Activated gamma-delta T cell (primary cell): ENCODE results near the gene TFPI.

Experiments used
- DNase-seq: peaks from one replicate; lab custom pipeline; 2025; lab: John Stamatoyannopoulos, UW

Gene TFPI

DNA sequence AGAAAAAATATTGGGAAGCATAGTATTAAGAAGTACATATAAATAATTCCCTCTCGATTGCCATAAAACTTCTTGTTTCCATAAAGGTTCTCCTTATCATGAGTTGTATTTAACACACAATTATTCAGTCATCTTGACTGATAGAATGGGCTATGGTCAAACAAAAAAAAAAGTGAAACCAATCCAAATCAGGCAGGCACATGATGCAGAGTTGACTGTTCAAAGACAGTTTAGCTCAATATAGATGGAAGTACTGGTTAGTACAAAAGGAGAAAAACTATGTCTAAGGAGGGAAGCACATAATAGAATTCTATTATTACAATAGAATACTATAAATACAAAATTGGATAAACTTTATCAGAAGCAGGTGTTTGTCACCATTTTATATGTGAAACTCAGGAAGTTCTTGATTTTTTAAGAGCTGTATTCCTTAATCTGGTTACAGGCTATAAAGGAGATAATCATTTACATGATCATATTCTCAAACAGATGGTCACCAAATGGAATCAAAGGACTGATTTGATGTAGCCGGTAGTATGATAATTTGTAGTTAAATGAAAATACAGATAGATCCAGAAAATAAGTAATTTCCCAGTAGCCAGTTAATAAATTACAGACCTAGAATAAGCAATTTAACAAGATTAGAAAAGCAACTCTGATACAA lies 88.0 kb downstream of the TFPI start:
- DNase-seq, result no peak

DNA sequence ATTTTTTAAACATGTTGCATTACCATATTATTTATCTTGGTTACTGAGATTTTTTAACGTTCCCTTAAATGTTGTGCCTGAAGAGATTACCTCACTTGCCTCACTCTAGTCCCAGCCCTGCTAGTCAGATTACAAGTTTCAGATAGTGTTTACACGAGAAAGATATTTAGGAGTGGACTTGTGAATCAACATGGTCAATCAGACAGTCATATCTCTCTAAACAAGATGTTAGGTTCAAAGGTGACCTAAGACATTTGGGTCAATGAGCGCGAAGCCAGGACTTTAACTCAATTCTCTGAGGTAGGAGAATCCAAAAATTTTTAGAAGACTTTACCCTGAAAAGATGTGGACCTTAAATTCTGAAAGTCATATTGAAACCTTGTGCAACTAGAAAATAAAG lies 91.4 kb downstream of the TFPI start:
- DNase-seq, result no peak

DNA sequence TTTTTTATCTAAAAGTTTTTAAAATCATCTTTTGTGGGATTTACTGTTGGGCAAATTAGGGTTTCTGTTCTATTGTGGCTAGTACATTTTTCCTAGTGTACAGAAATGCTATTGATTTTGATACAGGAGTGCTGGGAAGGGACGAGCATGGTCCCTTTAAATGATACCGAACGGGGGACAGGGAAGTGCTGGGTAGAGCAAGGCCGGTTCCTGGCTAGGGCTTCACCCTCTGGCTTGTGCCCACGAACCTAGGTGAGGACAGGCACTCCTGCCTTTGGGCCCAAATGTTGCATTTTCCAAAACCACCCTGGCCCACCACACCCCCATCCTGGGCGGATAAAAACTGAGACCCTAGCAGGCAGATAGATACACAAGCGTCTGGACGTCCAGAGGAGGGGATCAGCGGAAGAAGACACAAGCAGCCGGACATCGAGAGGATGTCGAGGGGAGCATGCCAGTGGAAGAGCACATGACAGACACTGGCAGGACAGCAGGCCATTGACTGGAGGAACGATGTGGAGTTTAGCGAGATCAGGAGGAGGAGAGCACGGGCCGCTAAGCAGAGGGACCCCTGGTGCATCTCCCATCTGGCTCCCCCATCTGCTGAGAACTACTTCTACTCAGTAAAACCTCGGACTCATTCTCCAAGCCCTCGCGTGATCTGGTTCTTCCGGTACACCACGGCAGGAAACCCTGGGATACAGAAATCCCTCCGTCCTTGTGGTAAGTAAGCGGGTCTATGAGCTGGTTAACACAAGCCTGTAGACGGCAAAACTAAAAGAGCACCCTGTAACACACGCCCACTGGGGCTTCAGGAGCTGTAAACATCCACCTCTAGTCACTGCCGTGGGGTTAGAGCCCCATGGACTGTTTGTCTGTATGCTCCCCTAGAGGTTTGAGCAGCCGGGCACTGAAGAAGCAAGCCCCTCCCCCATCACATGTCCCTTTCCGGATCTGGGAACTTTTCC lies 92.7 kb downstream of the TFPI start:
- DNase-seq, result no peak

DNA sequence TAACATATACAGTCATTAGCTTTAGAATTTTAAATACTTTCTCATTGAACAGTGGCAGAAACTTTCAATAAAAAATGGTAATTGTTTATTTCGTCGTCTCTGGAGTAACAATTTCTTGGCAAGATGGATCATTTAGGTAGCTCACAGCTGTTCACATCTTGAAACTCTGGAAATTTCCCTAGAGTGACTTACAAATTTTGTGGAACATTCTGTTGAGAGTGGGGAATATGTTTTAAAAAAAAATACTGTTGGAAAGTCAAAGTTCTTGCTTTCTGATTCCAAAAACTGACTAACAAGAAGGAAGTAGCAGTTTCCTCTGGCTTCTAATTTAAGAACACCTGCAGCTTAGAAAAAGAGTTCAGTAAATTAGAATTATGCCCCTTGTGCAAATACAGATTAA lies 95.0 kb downstream of the TFPI start:
- no peak for DNase-seq

DNA sequence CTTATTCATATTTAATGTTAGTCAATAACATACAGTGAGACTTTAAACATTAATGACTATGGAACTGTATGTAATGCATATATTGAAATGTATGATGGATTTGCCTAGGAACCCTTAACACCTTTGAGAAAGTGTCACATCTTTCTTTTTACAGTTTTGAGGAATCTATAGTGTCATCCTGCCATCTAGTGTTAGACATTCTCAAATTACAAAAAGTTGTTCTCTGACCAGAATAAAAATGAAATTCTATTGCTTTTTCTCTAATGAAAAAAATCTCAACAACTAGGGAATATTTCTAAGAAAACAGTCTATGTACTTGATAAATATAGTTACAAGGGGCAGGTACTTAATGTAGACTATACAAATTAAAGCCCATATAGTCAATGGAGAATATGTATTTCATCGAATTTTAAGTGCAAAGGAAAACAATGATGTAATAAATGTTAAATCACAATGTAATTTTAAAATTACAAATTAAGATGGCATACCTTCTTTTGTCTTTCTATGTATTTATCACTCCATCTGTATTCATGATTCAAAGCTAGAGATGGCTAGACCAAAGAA lies 101.1 kb downstream of the TFPI start:
- no peak for DNase-seq

DNA sequence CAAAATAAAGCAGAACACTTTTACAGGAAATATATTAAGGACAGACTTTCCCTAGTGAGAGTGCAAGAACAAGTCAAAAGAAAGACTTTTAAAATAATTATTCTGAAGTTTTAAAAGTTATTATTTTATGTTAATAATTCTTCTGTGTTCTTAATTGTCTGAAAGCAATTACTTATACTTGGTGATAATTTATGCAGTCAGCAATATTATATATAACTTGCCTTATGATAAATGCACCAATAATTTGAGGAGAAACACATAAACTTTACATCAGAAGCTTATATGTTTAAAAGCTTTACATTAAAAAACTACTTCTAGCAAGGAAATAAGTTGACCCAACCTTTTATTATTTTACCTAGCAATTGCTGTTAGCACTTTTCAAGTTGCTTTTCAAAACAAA lies 102.7 kb downstream of the TFPI start:
- DNase-seq, result no peak

DNA sequence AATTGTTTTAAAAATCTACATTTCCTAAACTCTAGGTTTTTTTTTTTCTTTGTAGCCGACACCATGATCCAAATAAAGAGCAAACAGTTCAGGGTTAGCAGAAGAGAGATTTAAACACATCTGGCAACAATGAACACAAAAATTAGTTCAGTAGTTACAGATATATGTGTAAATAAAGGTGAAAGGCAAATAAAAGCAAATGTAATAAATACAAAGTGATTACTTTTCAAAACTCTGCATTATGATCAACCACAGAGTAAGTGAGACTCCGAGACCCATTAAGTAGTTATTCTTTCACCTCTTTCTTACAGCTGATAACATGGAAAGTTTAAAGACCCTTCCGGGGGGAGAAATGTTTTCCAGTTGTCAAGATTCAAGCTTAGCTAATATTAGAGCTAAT lies 106.9 kb downstream of the TFPI start:
- no peak for DNase-seq

DNA sequence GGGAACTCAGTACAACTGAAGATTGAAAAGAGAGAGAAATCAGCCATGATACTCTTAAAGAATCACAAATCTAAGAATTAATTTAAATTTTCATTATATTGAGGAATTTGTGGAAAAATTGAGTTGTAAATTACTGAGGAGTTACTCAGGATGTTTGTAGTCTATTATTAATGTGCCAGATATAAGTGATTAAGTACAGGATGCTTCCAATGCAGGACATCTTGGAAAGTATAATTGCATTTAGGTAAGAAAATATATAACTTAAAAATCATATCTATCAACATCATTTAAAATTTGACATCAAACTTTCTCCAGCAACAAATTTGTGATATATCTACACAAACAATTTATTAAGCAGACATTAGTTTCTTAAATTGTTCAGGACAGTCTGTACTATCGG lies 107.5 kb downstream of the TFPI start:
- DNase-seq, result no peak

DNA sequence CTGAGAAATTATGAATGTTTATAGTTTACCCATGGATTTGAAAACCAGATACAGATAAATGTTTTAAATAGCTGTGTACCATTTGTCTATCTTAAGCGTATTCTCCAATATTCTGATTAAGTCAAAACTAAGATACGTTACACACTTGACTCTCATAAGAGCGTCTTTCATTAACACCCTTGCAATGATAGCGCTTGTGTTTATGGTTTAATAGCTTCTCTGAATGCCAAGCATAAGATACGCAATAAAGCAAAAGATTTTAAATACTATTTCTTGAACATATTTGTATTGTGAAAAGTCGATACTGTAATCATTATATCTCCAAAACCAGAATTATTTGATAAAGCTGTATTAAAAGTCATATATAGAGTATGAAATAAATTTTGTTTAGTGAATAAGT lies 109.2 kb downstream of the TFPI start:
- no peak for DNase-seq

DNA sequence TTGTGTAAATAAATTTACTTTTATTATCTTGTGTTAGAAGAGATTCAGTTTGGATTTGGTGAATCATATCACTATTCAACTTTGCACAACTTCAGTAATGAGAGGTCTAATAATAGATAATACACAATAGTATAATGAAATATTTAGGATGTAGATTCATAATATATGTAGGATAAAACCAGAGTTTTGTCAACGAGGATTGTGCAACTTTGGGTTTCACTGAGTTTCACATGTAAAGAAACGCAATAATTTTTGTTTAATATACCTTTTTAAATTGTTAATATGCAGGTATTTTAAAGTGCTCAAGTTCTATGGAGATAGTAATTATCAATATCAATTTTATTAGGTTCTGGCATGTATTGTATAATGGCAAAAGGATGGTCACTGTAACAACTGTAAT lies 111.5 kb downstream of the TFPI start:
- no peak for DNase-seq

DNA sequence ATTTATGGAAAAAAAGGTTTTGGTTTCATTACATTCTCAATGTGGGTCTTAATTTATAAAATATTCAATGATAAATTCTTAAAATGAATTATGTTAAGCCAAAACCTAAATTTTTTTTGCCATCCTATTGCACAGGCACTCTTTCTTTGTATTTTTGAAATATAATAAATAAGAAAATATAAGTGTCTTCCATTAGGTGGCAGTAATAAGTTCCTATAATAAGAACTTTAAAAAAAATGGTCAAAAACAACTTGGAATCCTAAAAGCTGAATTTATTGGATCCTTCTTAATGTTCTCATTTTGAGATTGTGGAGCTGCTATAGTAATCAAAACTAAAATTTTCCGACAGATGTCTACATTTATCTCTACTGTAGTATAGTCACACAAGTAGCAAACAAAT lies 111.9 kb downstream of the TFPI start:
- no peak for DNase-seq

DNA sequence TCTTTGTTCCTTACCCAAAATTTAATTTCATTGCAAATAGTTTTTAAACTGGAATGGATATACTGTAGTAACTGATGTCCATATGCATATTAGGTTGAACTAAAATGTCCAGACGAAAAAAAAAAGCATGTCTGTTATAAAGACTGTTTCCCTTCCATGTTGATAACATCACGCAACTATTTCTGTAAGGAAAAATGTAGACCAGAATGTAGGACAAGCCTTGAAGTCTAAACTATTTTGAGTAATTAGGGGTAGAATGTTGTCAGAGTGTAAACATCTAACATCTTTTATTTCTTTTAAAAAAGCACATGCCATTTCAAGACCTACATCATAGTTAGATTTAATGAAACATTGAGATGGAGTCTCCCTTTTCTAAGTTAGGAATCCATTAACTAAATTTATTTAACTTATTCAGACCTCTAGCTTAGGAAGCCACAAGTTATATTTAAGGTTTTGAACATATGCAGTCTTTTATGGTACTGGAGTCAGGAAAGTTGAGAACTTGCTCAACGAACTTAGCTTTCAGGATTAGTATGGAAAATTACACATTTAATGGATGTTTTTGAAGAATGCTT lies 114.0 kb downstream of the TFPI start:
- DNase-seq, result no peak

DNA sequence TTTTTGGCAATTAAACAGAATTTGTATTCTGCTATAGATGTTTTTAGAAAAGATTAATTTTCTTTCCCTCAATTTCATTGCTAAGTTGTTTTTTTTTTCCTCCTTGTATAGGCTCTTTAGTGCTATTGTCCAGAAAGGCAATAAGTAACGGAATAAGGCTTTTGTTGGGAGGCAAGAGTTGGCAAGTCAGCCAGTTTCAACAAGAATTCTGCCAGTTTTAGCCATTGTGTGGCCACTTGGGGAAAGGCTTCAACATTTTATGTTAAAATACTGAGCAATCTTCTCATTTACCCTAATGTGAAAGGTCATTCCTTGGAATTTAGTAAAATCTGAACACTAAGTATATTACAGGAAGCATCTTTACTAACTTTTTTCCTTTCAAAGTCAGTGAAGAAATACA lies 115.8 kb downstream of the TFPI start:
- DNase-seq, result no peak

DNA sequence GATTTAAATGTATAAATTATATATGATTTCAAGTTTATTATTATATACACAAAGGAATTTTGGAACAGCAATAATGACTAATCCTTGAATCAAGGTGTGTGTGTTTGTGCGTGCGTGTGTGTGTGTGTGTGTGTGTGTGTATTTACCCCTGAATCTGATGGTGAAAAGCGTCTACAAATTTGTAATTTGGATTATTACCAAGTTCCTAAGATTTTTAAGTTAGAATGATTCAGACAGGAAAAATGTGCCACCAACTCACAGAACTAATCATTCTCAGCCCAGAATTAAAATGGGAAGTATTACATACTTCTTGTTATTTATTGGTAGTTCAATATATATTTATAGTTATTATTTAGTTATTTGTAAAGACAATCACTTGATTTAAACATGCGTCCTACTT lies 118.5 kb downstream of the TFPI start:
- DNase-seq, result no peak

DNA sequence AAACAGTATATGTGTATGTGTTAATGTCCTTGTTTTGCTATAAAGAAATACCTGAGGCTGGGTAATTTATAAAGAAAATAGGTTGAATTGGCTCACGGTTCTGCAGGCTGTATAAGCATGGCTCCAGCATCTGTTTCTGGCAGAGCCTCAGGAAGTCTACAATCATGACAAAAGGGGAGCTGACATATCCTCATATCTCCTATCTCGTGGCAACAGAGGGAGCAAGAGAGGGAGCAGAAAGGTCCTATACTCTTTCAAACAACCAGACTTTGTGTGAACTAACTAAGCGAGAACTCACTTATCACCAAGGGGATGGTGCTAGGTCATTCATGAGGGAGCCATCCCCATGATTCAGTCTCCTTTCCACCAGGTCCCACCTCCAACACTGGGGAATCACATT lies 119.2 kb downstream of the TFPI start:
- DNase-seq, result no peak

DNA sequence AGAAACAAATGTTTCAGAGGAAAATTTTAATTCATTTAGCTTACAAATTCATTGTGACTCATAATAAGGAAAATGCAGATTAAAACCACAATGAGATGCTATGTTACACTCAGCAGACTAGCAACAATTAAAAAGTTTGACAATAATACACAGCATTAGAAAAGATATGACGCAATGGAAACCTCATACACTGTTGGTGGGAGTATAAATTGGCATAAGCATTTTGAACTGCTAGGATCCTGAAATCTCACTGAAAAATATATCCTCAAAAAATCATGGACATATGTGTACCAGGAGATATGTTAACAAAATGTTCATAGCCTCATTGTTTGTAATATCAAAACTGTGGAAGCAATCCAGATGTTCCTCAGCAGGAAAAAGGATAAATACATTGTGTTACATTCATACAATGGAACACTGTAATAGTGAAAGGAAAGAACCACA lies 119.9 kb downstream of the TFPI start:
- DNase-seq, result no peak

DNA sequence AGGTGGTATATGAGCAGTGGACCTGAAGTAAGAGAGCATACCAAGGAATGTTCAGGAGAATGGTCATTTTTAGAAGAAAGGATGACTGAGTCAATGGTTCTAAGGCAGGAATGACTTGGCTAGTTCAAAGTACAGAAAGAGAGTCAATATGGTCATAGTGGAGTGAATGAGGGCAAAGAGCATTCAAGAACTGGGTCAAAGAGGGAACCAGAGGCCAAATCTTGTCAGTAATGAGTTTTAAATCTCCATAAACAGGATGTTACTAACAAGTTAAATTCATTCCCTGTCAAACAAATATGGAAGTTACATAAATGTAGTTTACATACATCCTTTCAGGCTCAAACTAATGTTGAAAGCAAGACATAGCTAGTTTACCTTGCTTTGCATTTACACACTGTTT lies 122.3 kb downstream of the TFPI start:
- DNase-seq, result no peak

DNA sequence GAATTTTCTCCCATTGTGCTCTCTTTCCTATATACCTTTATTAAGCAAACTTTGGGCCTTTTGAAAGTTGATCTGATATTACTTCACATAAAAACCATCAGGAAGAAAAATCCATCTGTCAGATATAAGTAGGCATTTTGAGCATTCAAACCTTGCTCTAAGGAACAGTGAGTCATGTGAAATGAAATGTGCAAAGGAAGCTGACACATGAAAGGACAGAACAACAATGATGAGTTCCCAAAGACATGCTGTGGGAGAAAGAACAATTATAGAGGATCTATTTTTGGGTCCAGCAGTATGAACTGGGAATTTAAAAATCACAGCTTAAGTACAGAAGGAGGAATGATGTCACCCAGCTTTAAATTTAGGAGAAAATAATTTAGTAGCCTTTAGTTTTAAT lies 124.2 kb downstream of the TFPI start:
- no peak for DNase-seq

DNA sequence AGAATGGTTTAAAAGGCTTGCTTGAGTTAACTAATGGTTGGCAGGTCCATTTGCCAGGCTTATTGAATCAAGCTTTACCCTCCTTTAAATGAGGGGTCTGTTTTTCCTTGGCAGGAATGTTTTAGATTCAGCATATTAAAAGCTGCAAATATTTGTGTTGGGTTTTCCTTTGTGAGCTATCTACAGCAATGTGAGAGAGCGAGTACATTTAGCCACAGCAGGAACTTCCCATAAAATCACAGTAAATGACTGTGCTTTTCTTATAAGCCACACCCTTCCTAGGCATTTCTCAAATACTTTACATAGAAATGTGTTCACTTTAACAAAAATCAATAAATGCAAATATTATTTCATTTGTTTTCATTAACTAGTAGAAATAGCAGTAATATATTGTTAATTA lies 130.1 kb downstream of the TFPI start:
- DNase-seq, result no peak

DNA sequence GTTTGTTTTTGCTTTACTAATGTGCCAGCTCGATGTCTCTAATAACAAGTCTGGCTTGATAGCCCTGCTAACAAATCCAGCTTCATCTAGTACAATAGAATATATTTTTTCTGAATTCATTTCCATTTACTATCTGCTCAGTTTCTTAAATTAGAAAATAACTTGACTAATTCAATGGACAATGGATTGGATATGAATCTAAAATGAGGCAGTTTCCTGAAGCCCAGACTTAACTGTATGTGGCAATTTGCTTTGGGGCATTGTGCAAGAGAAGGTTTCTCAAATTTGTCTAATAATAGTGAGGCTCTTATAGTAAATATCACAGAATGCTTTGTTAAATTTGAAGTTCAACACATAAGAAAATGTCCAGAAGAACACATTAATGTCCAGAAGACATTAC lies 132.0 kb downstream of the TFPI start:
- no peak for DNase-seq

DNA sequence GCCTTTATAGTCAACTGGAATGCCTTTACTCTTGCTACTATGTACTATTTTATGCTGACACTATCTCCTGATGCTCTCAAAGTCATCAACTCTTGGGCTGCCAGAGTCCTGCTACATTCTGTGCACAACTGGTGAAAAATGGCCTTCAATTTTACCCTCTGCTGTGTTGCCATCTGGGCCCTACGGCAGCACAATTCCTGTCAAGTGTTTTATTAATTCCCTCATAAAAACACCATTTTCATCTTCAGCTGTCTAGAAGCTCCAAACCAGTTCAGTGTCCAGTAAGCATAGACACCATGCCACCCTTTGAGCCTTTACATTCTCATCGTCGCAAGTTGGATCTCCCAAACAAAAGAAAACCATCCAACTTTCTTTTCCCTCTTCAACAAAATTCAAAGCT lies 132.7 kb downstream of the TFPI start:
- no peak for DNase-seq

DNA sequence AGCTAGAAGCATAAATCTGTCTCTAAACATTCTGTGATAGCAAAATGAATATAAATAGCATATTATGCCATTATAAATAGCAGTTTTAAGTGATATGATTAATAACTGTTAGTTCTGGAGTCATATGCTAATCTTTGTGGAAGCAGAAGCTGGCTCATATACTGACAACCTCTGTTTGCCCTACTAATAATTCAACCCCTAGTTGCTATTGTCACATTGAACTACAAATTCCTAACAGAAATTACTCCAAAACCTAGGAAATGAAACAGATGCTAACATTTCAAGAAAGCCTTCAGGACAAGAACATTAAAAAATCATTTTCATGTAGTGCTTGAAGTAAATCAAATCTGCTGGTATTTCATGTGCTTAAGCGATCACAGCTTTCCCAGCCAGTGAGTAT lies 134.4 kb downstream of the TFPI start:
- no peak for DNase-seq

DNA sequence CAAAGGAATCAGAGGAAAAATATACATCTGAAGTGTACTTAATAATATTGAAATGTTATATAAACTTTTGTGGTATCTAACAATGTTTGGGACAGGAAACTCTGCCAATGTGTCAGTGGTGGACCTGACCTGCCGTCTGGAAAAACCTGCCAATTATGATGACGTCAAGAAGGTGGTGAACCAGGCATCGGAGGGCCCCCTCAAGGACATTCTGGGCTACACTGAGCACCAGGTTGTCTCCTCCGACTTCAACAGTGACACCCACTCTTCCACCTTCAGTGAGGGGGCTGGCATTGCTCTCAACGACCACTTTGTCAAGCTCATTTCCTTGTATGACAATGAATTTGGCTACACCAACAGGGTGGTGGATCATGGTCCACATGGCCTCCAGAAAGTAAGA lies 138.8 kb downstream of the TFPI start:
- DNase-seq, result no peak
